Measurements from ENCODE around the gene GMPPA.

The GMPPA gene

GRCh38 chr2:219515874-219516629 lies 17.4 kb downstream of the GMPPA start:
- no peak for DNase-seq

GRCh38 chr2:219516888-219517287 lies 18.2 kb downstream of the GMPPA start:
- DNase-seq = peak in 1 of 58 donors; percentile 11

- DNase-seq = no peak
These were observed 19.5 kb downstream of the GMPPA start for GRCh38 chr2:219517954-219518778.

- DNase-seq = no peak
These were observed 20.8 kb downstream of the GMPPA start for GRCh38 chr2:219519526-219519916.

- no peak for DNase-seq
These were observed 21.4 kb downstream of the GMPPA start for GRCh38 chr2:219520079-219520478.

- peak in 6 of 58 donors; percentile 19 to 32 (median 26) for DNase-seq
These were observed 22.6 kb downstream of the GMPPA start for GRCh38 chr2:219521066-219521880.

- DNase-seq = peak in 15 of 58 donors; percentile 13 to 59 (median 32)
These were observed 23.7 kb downstream of the GMPPA start for GRCh38 chr2:219522111-219523030.

- no peak for DNase-seq
These were observed 24.5 kb downstream of the GMPPA start for GRCh38 chr2:219523031-219523671.

- no peak for DNase-seq
These were observed 26.1 kb downstream of the GMPPA start for GRCh38 chr2:219524817-219525216.

GRCh38 chr2:219525533-219526232 lies 27.0 kb downstream of the GMPPA start:
- DNase-seq = no peak

- no peak for DNase-seq
These were observed 27.8 kb downstream of the GMPPA start for GRCh38 chr2:219526320-219527075.

GRCh38 chr2:219527076-219527394 lies 28.3 kb downstream of the GMPPA start:
- peak in 4 of 58 donors; percentile 17 to 44 (median 32) for DNase-seq

- no peak for DNase-seq
These were observed 28.8 kb downstream of the GMPPA start for GRCh38 chr2:219527472-219527871.

- DNase-seq = peak in 56 of 58 donors; percentile 43 to 94 (median 79)
These were observed 31.6 kb downstream of the GMPPA start for GRCh38 chr2:219530048-219530963.

- no peak for DNase-seq
These were observed 33.1 kb downstream of the GMPPA start for GRCh38 chr2:219531639-219532377.

GRCh38 chr2:219532378-219532649 lies 33.6 kb downstream of the GMPPA start:
- DNase-seq = no peak

Data from anterior cingulate cortex (tissue), 58 donors.